ENCODE data around the gene NXN.

GRCh38 chr17:921161-921560 lies 58.4 kb downstream of the NXN start:
- TF ChIP-seq CTCF (IDR thresholded peaks at IDR 0.05; ENCODE audit: low read depth, low read length, poor library complexity, severe bottlenecking) = no peak
- TF ChIP-seq EZH2phosphoT487 (IDR thresholded peaks at IDR 0.05; ENCODE audit: borderline replicate concordance, low read length) = no peak
